HT1080 (cell line): ENCODE data around the gene CXCL9. TPM values are rescaled to one million over a fixed set of nuclear protein-coding genes. Genes with fewer than 3 reads are reported as not detected.
"Not testable (repeated sequence)": the region's sequence is repeated elsewhere in the genome, so short reads cannot be mapped to it uniquely, and the experiment has no call there.

Source experiments
- DNase-seq: peaks from one replicate; pipeline ENCODE4 v3.0.0-alpha.2; 2015; ENCODE audit warnings: low read depth
- total RNA-seq: library from RNA; depleted of rRNA; stranded (reverse); fragments of >200 nt; shearing (Covaris generic); gene quantifications from 2 replicates; pipeline ENCODE4 v1.2.3, GENCODE V29; 2014; rRNA removed

Gene CXCL9
- total RNA-seq, 1 experiment from 2014 or later: not detected

GRCh38 chr4:75962072-75962471 lies 45.2 kb downstream of the CXCL9 start:
- not testable (repeated sequence) for DNase-seq

GRCh38 chr4:75958546-75958945 lies 48.8 kb downstream of the CXCL9 start:
- not testable (repeated sequence) for DNase-seq

- DNase-seq: not testable (repeated sequence)
These were observed 52.5 kb downstream of the CXCL9 start for GRCh38 chr4:75954811-75955210.

- no peak for DNase-seq
These were observed 53.8 kb downstream of the CXCL9 start for GRCh38 chr4:75953509-75953908.

Other genes with a start within 250 kb of the CXCL9 start
- gene PPEF2, start 105.1 kb downstream of the CXCL9 start, total RNA-seq: not detected in 2 replicates
- gene NAAA, start 66.5 kb downstream of the CXCL9 start, total RNA-seq: 1.4 and 2.0 TPM in 2 replicates
- gene SDAD1, start 16.6 kb downstream of the CXCL9 start, total RNA-seq: 33.2 and 37.4 TPM in 2 replicates
- gene CXCL10, start 16.0 kb upstream of the CXCL9 start, total RNA-seq: not detected in 2 replicates
- not detected in 2 replicates for gene CXCL11, start 28.6 kb upstream of the CXCL9 start, total RNA-seq
- gene ART3, start 67.2 kb upstream of the CXCL9 start, total RNA-seq: not detected in 2 replicates
- 59.5 and 63.9 TPM in 2 replicates for gene NUP54, start 140.9 kb upstream of the CXCL9 start, total RNA-seq
- gene SCARB2, start 206.3 kb upstream of the CXCL9 start, total RNA-seq: 76.0 and 79.0 TPM in 2 replicates
- gene FAM47E, start 244.2 kb upstream of the CXCL9 start, total RNA-seq: not detected in 2 replicates